Dendritic cell treated with granulocyte-macrophage colony-stimulating factor and Interleukin-4, amounts not matched to agents 40 ng/mL and 50 ng/mL, for 4 days (primary cell): Measurements from ENCODE around the gene RBPJ.
"Not testable (repeated sequence)": the region's sequence is repeated elsewhere in the genome, so short reads cannot be mapped to it uniquely, and the experiment has no call there.

ENCODE experiments used
- H3K27ac Mint-ChIP-seq: one replicate; pipeline ENCODE4 v1.8.0; 2022; ENCODE audit warnings: mild to moderate bottlenecking, mixed read lengths
- H3K27me3 Mint-ChIP-seq: one replicate; pipeline ENCODE4 v1.8.0; 2022; ENCODE audit warnings: mild to moderate bottlenecking, mixed read lengths
- H3K36me3 Mint-ChIP-seq: one replicate; pipeline ENCODE4 v1.8.0; 2022; ENCODE audit warnings: low read depth, mixed read lengths
- H3K4me1 Mint-ChIP-seq: one replicate; pipeline ENCODE4 v1.8.0; 2022; ENCODE audit warnings: low read depth, mixed read lengths
- H3K4me3 Mint-ChIP-seq: one replicate; pipeline ENCODE4 v1.8.0; 2022; ENCODE audit warnings: mild to moderate bottlenecking, moderate library complexity, mixed read lengths
- H3K9me3 Mint-ChIP-seq: one replicate; pipeline ENCODE4 v1.8.0; 2022; ENCODE audit warnings: mixed read lengths
- intact Hi-C: fragments of 100-400 bp; cut with micrococcal nuclease; formaldehyde crosslinking; loops from one replicate; pipeline ENCODE4 v1.15.0; 2022

The RBPJ gene

GRCh38 chr4:26380740-26381139 lies 59.9 kb downstream of the RBPJ start:
- no peaks in the 10 kb centered on the region for H3K9me3 Mint-ChIP-seq
- H3K4me3 Mint-ChIP-seq, result no peak overlapping the region
- H3K27ac Mint-ChIP-seq, result no peak overlapping the region
- H3K4me1 Mint-ChIP-seq, result peaks cover 46% of the 10 kb centered on the region
- peaks cover 49% of the 10 kb centered on the region for H3K36me3 Mint-ChIP-seq
- H3K27me3 Mint-ChIP-seq, result no peaks in the 10 kb centered on the region
- intact Hi-C loops, result no loop called here

GRCh38 chr4:26384380-26385057 lies 63.7 kb downstream of the RBPJ start:
- peaks cover 31% of the 10 kb centered on the region for H3K4me1 Mint-ChIP-seq
- intact Hi-C loops, result loop anchor here (1.0 kb wide), 1 partner anchor 9 kb away; no protein-coding TSS in a partner anchor
- no peak overlapping the region for H3K4me3 Mint-ChIP-seq

GRCh38 chr4:26385690-26386089 lies 64.9 kb downstream of the RBPJ start:
- Mint-ChIP-seq H3K4me3 (no peak overlapping the region), H3K27me3 (no peaks in the 10 kb centered on the region), H3K27ac (no peak overlapping the region), H3K4me1 (peaks cover 26% of the 10 kb centered on the region), H3K36me3 (peaks cover 65% of the 10 kb centered on the region), H3K9me3 (no peaks in the 10 kb centered on the region)
- intact Hi-C loops, result no loop called here

More at GRCh38 chr4:26384380-26385057, 63.7 kb downstream of the RBPJ start:
- no peaks in the 10 kb centered on the region for H3K9me3 Mint-ChIP-seq
- peaks cover 68% of the 10 kb centered on the region for H3K36me3 Mint-ChIP-seq
- H3K27me3 Mint-ChIP-seq, result no peaks in the 10 kb centered on the region
- H3K27ac Mint-ChIP-seq, result no peak overlapping the region

- H3K27me3 Mint-ChIP-seq, result no peaks in the 10 kb centered on the region
- no peaks in the 10 kb centered on the region for H3K9me3 Mint-ChIP-seq
- peaks cover 60% of the 10 kb centered on the region for H3K36me3 Mint-ChIP-seq
- peaks cover 21% of the 10 kb centered on the region for H3K4me1 Mint-ChIP-seq
- H3K4me3 Mint-ChIP-seq, result no peak overlapping the region
- intact Hi-C loops, result no loop called here
- no peak overlapping the region for H3K27ac Mint-ChIP-seq
Observed at GRCh38 chr4:26386386-26386785, 65.6 kb downstream of the RBPJ start.

DNA sequence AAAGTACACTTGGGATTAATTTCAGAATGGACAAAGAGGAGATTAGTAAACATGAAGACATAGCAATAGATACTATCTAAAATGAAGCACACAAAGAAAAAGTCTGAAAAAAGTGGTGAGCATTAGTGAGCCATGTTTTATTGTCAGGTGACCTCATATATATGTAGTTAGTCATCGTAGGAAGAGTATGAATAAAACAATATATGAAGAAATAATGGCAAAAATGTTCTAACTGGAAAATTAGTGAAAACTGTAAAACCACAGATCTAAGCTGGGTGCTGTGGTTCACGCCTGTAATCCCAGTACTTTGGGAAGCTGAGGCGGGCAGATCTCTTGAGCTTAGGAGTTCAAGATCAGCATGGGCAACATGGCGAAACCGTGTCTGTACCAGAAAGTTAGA lies 67.9 kb downstream of the RBPJ start:
- no peaks in the 10 kb centered on the region for H3K27me3 Mint-ChIP-seq
- intact Hi-C loops, result no loop called here
- H3K4me3 Mint-ChIP-seq, result no peak overlapping the region
- peaks cover 76% of the 10 kb centered on the region for H3K36me3 Mint-ChIP-seq
- H3K27ac Mint-ChIP-seq, result peak overlapping the region; percentile 11
- H3K9me3 Mint-ChIP-seq, result no peaks in the 10 kb centered on the region
- peaks cover 21% of the 10 kb centered on the region for H3K4me1 Mint-ChIP-seq

GRCh38 chr4:26397086-26397485 lies 76.3 kb downstream of the RBPJ start:
- no peak overlapping the region for H3K4me3 Mint-ChIP-seq
- H3K9me3 Mint-ChIP-seq, result no peaks in the 10 kb centered on the region
- H3K27ac Mint-ChIP-seq, result peak overlapping the region; percentile 27
- H3K27me3 Mint-ChIP-seq, result no peaks in the 10 kb centered on the region
- peaks cover 88% of the 10 kb centered on the region for H3K36me3 Mint-ChIP-seq
- intact Hi-C loops, result no loop called here
- peaks cover 19% of the 10 kb centered on the region for H3K4me1 Mint-ChIP-seq

- intact Hi-C loops, result no loop called here
- Mint-ChIP-seq H3K4me3 (no peak overlapping the region), H3K4me1 (peaks cover 33% of the 10 kb centered on the region), H3K27ac (no peak overlapping the region), H3K27me3 (no peaks in the 10 kb centered on the region), H3K9me3 (peaks cover 8% of the 10 kb centered on the region), H3K36me3 (peaks cover 86% of the 10 kb centered on the region)
Observed at GRCh38 chr4:26400132-26400531, 79.3 kb downstream of the RBPJ start.

- intact Hi-C loops, H3K4me3 Mint-ChIP-seq, H3K27me3 Mint-ChIP-seq: not testable (repeated sequence)
- Mint-ChIP-seq H3K4me1 (peaks cover 23% of the 10 kb centered on the region), H3K9me3 (peaks cover 18% of the 10 kb centered on the region), H3K27ac (peak overlapping the region; percentile 54), H3K36me3 (peaks cover 83% of the 10 kb centered on the region)
Observed at GRCh38 chr4:26402017-26402416, 81.2 kb downstream of the RBPJ start.

- no peaks in the 10 kb centered on the region for H3K27me3 Mint-ChIP-seq
- peaks cover 26% of the 10 kb centered on the region for H3K4me1 Mint-ChIP-seq
- H3K4me3 Mint-ChIP-seq, result no peak overlapping the region
- peaks cover 18% of the 10 kb centered on the region for H3K9me3 Mint-ChIP-seq
- peak overlapping the region; percentile 54 for H3K27ac Mint-ChIP-seq
- H3K36me3 Mint-ChIP-seq, result peaks cover 83% of the 10 kb centered on the region
- intact Hi-C loops, result no loop called here
Observed at GRCh38 chr4:26402458-26402857, 81.6 kb downstream of the RBPJ start.

DNA sequence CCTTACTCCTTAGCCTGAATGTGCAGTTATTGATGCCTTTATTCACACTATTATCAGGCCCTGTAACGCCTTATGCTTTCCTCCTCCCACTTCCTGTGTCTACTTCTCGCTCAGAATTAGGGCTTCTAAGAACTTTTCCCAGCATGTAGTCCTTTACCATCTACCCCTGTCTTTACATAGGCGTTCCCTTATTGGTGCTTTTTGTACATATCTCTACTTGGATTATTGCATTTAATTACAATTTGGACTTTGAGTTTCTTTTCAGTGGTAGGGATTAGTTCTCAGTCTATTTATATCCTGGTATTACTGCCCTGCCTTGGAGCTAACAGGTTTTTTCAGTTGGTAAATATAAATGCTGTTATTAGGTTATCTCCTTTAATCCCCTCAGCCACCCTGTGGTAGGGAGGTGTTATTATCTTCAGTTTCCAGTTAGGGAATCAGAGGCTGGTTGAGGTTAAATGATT lies 84.0 kb downstream of the RBPJ start:
- H3K27ac Mint-ChIP-seq, result no peak overlapping the region
- peaks cover 82% of the 10 kb centered on the region for H3K36me3 Mint-ChIP-seq
- H3K9me3 Mint-ChIP-seq, result peaks cover 18% of the 10 kb centered on the region
- no peaks in the 10 kb centered on the region for H3K27me3 Mint-ChIP-seq
- no peak overlapping the region for H3K4me3 Mint-ChIP-seq
- intact Hi-C loops, result loop anchor here (5.0 kb wide), 1 partner anchor 377 kb away; no protein-coding TSS in a partner anchor
- H3K4me1 Mint-ChIP-seq, result peaks cover 28% of the 10 kb centered on the region

GRCh38 chr4:26406346-26406975 lies 85.6 kb downstream of the RBPJ start:
- Mint-ChIP-seq H3K4me1 (peaks cover 28% of the 10 kb centered on the region), H3K27me3 (no peaks in the 10 kb centered on the region), H3K9me3 (peaks cover 18% of the 10 kb centered on the region), H3K36me3 (peaks cover 85% of the 10 kb centered on the region), H3K4me3 (no peak overlapping the region), H3K27ac (no peak overlapping the region)
- intact Hi-C loops, result loop anchor here (5.0 kb wide), 1 partner anchor 379 kb away; no protein-coding TSS in a partner anchor

GRCh38 chr4:26407476-26407875 lies 86.7 kb downstream of the RBPJ start:
- H3K36me3 Mint-ChIP-seq, result peaks cover 87% of the 10 kb centered on the region
- intact Hi-C loops, result loop anchor here (5.0 kb wide), 1 partner anchor 380 kb away; no protein-coding TSS in a partner anchor
- no peak overlapping the region for H3K27ac Mint-ChIP-seq

GRCh38 chr4:26410385-26411293 lies 89.8 kb downstream of the RBPJ start:
- Mint-ChIP-seq H3K9me3 (peaks cover 10% of the 10 kb centered on the region), H3K36me3 (peaks cover 91% of the 10 kb centered on the region), H3K4me1 (peaks cover 11% of the 10 kb centered on the region), H3K27ac (no peak overlapping the region), H3K4me3 (no peak overlapping the region), H3K27me3 (no peaks in the 10 kb centered on the region)
- intact Hi-C loops, result loop anchor here (1.0 to 10.0 kb wide), 3 partner anchors 46 to 483 kb away; no protein-coding TSS in a partner anchor

More at GRCh38 chr4:26407476-26407875, 86.7 kb downstream of the RBPJ start:
- Mint-ChIP-seq H3K9me3 (peaks cover 18% of the 10 kb centered on the region), H3K27me3 (no peaks in the 10 kb centered on the region), H3K4me1 (peaks cover 21% of the 10 kb centered on the region), H3K4me3 (no peak overlapping the region)
